AG04450 (cell line): ENCODE results near the gene ITM2B. TPM values are rescaled to one million over a fixed set of nuclear protein-coding genes. Genes with fewer than 3 reads are reported as not detected.

Experiments
- CTCF ChIA-PET: fragments of 300-600, 350-600 bp; formaldehyde crosslinking; extraction: SDS; loops from one replicate; lab custom pipeline; 2022; ENCODE audit warnings: antibody characterized with exemption, inconsistent platforms; lab: Charles Lee
- POLR2A ChIA-PET: fragments of 350-600 bp; formaldehyde crosslinking; extraction: SDS; loops from one replicate; lab custom pipeline; 2021; ENCODE audit warnings: antibody characterized with exemption, inconsistent platforms; lab: Yijun Ruan, JAX
- DNase-seq: peaks from one replicate; pipeline ENCODE4 v3.0.0-alpha.2; 2011; ENCODE audit warnings: low read depth, low spot score
- H3K27ac ChIP-seq: one replicate; pipeline ENCODE4 v1.5.1; 2012; ENCODE audit warnings: low read depth, low read length, control low read depth
- H3K27me3 ChIP-seq: one replicate; pipeline ENCODE4 v1.6.0; 2012; ENCODE audit warnings: low read length; ENCODE audit not compliant: control insufficient read depth, insufficient read depth
- H3K4me3 ChIP-seq: 2 replicates; pipeline ENCODE4 v1.5.1; 2011; ENCODE audit warnings: mild to moderate bottlenecking, low read depth, low read length, control low read depth
- H3K9me3 ChIP-seq: 2 replicates; pipeline ENCODE4 v1.5.1; 2012; ENCODE audit warnings: low read length; ENCODE audit not compliant: control insufficient read depth, insufficient read depth
- polyA plus RNA-seq: library from polyadenylated mRNA; depleted of rRNA; stranded (reverse); fragments of >200 nt; gene quantifications from 2 replicates; pipeline ENCODE4 v1.2.3, GENCODE V29; 2011
- TF ChIP-seq, protein P1 (sequence below): IDR thresholded peaks from 2 replicates; pipeline ENCODE4 v1.5.1; 2011; ENCODE audit warnings: low read depth, low read length, control low read depth, inconsistent platforms

Gene ITM2B
- polyA plus RNA-seq, 1 experiment, result 417 TPM

DNA sequence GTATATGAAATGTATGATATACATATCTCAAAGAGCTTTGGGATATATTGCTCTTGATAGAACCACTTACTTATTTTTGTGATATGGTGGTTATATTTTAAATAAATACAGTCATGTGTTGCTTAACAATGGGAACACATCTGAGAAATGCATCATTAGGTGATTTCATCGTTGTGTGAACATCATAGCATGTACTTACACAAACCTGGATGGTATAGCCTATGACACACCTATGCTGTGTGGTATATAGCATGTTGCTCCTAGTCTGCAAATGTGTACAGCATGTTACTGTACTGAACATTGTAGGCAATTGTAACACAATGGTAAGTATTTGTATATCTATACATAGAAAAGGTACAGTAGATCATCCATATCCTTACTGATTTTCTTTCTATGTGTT is 78.2 kb downstream of the ITM2B start:
- TF ChIP-seq, protein P1, sequence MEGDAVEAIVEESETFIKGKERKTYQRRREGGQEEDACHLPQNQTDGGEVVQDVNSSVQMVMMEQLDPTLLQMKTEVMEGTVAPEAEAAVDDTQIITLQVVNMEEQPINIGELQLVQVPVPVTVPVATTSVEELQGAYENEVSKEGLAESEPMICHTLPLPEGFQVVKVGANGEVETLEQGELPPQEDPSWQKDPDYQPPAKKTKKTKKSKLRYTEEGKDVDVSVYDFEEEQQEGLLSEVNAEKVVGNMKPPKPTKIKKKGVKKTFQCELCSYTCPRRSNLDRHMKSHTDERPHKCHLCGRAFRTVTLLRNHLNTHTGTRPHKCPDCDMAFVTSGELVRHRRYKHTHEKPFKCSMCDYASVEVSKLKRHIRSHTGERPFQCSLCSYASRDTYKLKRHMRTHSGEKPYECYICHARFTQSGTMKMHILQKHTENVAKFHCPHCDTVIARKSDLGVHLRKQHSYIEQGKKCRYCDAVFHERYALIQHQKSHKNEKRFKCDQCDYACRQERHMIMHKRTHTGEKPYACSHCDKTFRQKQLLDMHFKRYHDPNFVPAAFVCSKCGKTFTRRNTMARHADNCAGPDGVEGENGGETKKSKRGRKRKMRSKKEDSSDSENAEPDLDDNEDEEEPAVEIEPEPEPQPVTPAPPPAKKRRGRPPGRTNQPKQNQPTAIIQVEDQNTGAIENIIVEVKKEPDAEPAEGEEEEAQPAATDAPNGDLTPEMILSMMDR, result no peak
- CTCF ChIA-PET, result interaction anchor here (0.6 kb wide), 1 partner anchor 14 kb away, joined by 3 read pairs; no protein-coding TSS in a partner anchor
- Histone ChIP-seq H3K9me3 (peaks cover 4% of the 10 kb centered on the region; the same call in 1 of the 2 replicates), H3K27ac (no peak overlapping the region), H3K4me3 (no peak overlapping the region), H3K27me3 (no peaks in the 10 kb centered on the region)
- POLR2A ChIA-PET, result no interaction called here
- DNase-seq, result no peak

DNA sequence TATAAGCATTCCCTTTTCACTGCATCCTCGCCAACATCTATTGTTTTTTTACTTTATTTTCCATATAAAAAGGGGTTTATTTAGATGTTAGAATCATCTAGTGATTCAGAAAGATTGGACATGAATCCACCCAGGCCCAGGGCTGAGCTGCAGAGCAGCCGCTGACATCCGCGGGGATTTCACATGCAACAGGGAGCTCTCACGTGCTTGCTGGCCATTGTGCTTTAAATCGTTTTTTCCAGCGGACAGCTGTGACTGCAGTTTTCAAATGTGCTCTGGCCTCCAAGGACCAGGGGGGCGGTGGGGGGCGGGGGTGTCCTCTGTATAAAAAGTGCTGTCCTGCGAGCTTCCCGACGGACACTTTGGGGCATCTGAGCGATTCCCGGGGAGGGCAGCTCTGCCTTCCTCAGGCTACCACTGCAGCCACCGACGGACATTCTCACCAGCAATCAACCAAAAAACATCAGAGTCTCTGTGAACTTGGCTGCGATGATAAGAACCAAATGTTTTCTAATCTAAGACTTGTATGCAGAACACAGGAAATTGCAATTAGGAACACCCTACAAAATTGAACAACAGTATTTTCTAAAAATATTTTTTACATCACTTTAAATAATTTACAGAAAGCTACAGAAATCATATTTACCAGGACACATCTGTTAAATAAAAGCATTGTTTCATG is 83.1 kb downstream of the ITM2B start:
- Histone ChIP-seq H3K27me3 (no peaks in the 10 kb centered on the region), H3K4me3 (no peak overlapping the region), H3K27ac (no peak overlapping the region), H3K9me3 (peaks cover 50% of the 10 kb centered on the region)
- no peak for DNase-seq
- ChIA-PET POLR2A (interaction anchor here (0.7 kb wide), 1 partner anchor 11 kb away, joined by 6 read pairs; no protein-coding TSS in a partner anchor), CTCF (interaction anchor here (1.0 kb wide), 1 partner anchor 18 kb away, joined by 4 read pairs; no protein-coding TSS in a partner anchor)
- TF ChIP-seq, protein P1, result no peak

DNA sequence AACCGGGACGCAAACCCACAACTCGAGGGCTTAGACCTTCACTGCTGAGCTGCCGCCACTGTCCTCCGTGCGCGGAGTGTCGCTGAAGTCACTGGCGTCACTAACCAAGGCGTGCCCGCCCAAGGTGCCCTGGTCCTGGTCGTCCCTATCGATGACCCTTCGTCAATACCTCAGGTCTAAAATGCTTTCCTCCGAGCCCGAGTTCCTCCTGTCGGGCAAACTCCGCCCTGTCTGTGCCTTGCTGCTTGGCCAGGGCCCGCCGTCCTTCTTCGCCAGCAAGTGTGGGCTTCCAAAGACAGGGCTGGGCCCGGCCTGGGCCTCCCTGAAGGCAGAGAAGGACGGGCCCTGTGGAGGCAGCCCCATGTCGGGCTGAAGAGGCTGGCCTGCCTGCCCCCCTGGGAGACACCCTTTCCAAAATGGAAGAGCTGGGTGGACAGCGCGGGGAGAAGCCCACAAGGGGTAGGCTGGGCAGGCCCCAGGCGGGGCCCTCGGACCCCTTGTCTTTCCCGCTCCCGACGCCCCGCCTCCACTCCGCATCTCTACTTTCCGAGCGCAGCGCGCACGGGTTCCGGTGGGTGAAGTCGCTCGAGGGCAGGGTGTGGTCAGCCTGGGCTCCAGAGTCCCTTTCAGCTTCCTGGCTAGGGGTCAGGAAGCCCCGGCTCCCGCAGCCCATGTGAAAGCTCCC is 84.0 kb downstream of the ITM2B start:
- DNase-seq, result no peak
- ChIA-PET POLR2A (no interaction called here), CTCF (no interaction called here)
- H3K4me3 ChIP-seq, result no peak overlapping the region
- H3K9me3 ChIP-seq, result peaks cover 55% of the 10 kb centered on the region
- TF ChIP-seq, protein P1, result no peak
- no peaks in the 10 kb centered on the region for H3K27me3 ChIP-seq
- H3K27ac ChIP-seq, result no peak overlapping the region

- H3K27me3 ChIP-seq, result no peaks in the 10 kb centered on the region
- DNase-seq, result no peak
- TF ChIP-seq, protein P1, result no peak
- H3K4me3 ChIP-seq, result no peak overlapping the region
- peaks cover 55% of the 10 kb centered on the region for H3K9me3 ChIP-seq
- POLR2A ChIA-PET, result no interaction called here
- CTCF ChIA-PET, result interaction anchor here (0.5 kb wide), 1 partner anchor 452 kb away, joined by 3 read pairs; no protein-coding TSS in a partner anchor
- H3K27ac ChIP-seq, result no peak overlapping the region
These were observed 84.7 kb downstream of the ITM2B start for GRCh38 chr13:48317511-48318376.
